Ovary (tissue), 9 donors: ENCODE data around the gene ERFL. TPM values are rescaled to one million over a fixed set of nuclear protein-coding genes. Genes with fewer than 3 reads are reported as not detected.

Experiments
- DNase-seq, 5 donors: peaks; one replicate each; pipeline ENCODE4 v3.0.0-alpha.2; 2019 to 2020
- H3K27ac ChIP-seq, 2 donors: fragments of 200-600 bp; one replicate each; pipeline versions ENCODE4 v1.5.1 to v1.8.0; 2019 to 2022
- H3K27me3 ChIP-seq: fragments of 200-600 bp; one replicate; pipeline ENCODE4 v1.8.0; 2022
- H3K36me3 ChIP-seq: fragments of 200-600 bp; sonication (generic); one replicate; pipeline ENCODE4 v1.5.1; 2019
- H3K4me1 ChIP-seq: one replicate; pipeline ENCODE4 v1.8.1; 2013; ENCODE audit warnings: mild to moderate bottlenecking, moderate library complexity; ENCODE audit not compliant: insufficient read depth
- H3K4me3 ChIP-seq: fragments of 200-600 bp; sonication (generic); one replicate; pipeline ENCODE4 v1.5.1; 2017
- H3K9me3 ChIP-seq, 2 donors: fragments of 200-600 bp in 1 of 2; sonication (generic) in 1 of 2; one replicate each; pipeline versions ENCODE4 v1.5.1 to v1.8.1; 2013 to 2019; ENCODE audit warnings: mild to moderate bottlenecking in 1 of 2, moderate library complexity in 1 of 2
- EP300 ChIP-seq: sonication (generic); formaldehyde crosslinking; IDR thresholded peaks from one replicate; pipeline ENCODE4 v1.6.1; 2017; ENCODE audit warnings: antibody characterized with exemption
- POLR2A ChIP-seq: fragments of 450-650 bp; IDR thresholded peaks from one replicate; pipeline ENCODE4 v1.6.1; 2017; ENCODE audit warnings: antibody characterized with exemption, mild to moderate bottlenecking, moderate library complexity
- WGBS, 3 donors: extraction: QIAGEN DNeasy Blood & Tissue Kit in 1 of 3; methylation state at CpG; one replicate each; pipeline versions ENCODE4 v1.1.5 to v1.1.7; 2013 to 2017; 5-methylcytosine and 5-hydroxymethylcytosine counted together
- intact Hi-C, 4 donors: fragments of 100-400 bp; cut with DNase I; formaldehyde crosslinking; loops; one replicate each; pipeline versions ENCODE4 v1.11.0 to v1.15.1; 2022 to 2023
- polyA plus RNA-seq, 2 donors: library from polyadenylated mRNA; stranded (reverse); fragments of 200-250 nt in 1 of 2; fragments of 350-450 nt in 1 of 2; fragmentation: Illumina TruSeq in 1 of 2; extraction: RNeasy Lipid Tissue Mini Kit (QIAGEN cat#74804) in 1 of 2; gene quantifications; one replicate each; pipeline ENCODE4 v1.2.3, GENCODE V29; 2013 to 2014
- total RNA-seq, 7 donors: library from RNA; depleted of rRNA in 2 of 7; stranded (reverse); fragments of >200 nt in 2 of 7; fragmentation: NEBNext Ultra II Directional in 3 of 7; extraction: Animal tissue kit (Norgen Biotek cat#: 25700) in 3 of 7; gene quantifications; one replicate each; pipeline versions ENCODE4 v1.1.0 to v1.2.4, GENCODE V29; 2016 to 2023
- TF ChIP-seq, protein P1 (sequence below), 3 donors: fragments of 450-650 bp in 2 of 3; fragments of 200-600 bp in 1 of 3; IDR thresholded peaks; one replicate each; pipeline versions ENCODE4 v1.5.1 to v1.8.0; 2016 to 2022; ENCODE audit warnings: antibody characterized with exemption in 3 of 3, mild to moderate bottlenecking in 1 of 3
- donor health status: DM: no; HTN: no; CAD: no; lungs with moderate emphysema.
- donor health status: DM: no; HTN: no; CAD: no.
- donor health status: Bipolar disorder and iron deficiency.
- donor health status: DM: yes; HTN: yes; CAD: no.
- donor health status: DM: no; HTN: no; CAD: no.
- donor health status: DM: yes; HTN: yes; CAD: no.

The ERFL gene
- total and polyA plus RNA-seq, 9 donors, result 0.11 to 1.3 (median 0.44) TPM; not detected in 1

DNA sequence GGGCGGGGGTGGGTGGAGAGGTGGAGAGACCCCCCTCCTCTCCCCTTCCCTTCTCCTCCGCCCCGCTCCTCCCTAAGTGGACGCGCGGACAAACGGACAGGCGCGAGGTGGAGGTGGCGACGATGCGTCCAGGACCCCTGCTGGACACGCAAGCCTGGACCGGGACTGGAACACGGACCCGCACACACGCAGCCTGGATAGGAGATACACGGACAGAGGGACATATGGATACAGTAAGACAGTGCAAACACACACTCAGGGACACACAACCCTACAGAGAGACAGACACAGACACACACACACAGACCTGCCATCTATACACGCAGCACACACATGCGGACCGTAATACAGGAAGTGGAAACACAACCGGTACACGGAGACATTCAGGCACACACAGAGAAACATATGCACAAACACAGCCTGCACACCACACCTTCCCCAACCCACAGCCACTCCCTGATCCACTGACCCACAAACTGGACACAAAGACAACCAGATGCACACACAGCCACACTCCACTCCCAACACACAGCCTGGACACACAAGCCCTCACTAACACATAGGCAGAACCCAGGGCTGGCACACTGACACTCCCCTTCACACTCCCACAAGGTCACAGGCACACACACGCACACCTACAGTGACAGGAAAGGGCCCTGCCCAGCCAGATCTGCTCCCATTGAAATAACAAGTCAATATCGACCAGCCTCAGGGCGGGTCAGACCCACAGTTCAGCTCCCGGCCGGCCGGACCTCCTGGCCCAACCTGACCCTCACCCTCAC is 696 bp upstream of the ERFL start:
- Histone ChIP-seq H3K4me1 (peaks cover 5% of the 10 kb centered on the region), H3K27me3 (no peaks in the 10 kb centered on the region), H3K27ac (no peak overlapping the region), H3K36me3 (no peaks in the 10 kb centered on the region), H3K9me3 (no peaks in the 10 kb centered on the region), H3K4me3 (peak overlapping the region; percentile 17)
- intact Hi-C loops, result no loop called here
- 4% methylated on average over 29 of the region's 29 CpGs for WGBS, 3 donors
- DNase-seq, result no peak
- TF ChIP-seq POLR2A, result no peak
- TF ChIP-seq, protein P1, sequence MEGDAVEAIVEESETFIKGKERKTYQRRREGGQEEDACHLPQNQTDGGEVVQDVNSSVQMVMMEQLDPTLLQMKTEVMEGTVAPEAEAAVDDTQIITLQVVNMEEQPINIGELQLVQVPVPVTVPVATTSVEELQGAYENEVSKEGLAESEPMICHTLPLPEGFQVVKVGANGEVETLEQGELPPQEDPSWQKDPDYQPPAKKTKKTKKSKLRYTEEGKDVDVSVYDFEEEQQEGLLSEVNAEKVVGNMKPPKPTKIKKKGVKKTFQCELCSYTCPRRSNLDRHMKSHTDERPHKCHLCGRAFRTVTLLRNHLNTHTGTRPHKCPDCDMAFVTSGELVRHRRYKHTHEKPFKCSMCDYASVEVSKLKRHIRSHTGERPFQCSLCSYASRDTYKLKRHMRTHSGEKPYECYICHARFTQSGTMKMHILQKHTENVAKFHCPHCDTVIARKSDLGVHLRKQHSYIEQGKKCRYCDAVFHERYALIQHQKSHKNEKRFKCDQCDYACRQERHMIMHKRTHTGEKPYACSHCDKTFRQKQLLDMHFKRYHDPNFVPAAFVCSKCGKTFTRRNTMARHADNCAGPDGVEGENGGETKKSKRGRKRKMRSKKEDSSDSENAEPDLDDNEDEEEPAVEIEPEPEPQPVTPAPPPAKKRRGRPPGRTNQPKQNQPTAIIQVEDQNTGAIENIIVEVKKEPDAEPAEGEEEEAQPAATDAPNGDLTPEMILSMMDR (IDR thresholded peaks at IDR 0.05), result no peak
- no peak for TF ChIP-seq EP300

DNA sequence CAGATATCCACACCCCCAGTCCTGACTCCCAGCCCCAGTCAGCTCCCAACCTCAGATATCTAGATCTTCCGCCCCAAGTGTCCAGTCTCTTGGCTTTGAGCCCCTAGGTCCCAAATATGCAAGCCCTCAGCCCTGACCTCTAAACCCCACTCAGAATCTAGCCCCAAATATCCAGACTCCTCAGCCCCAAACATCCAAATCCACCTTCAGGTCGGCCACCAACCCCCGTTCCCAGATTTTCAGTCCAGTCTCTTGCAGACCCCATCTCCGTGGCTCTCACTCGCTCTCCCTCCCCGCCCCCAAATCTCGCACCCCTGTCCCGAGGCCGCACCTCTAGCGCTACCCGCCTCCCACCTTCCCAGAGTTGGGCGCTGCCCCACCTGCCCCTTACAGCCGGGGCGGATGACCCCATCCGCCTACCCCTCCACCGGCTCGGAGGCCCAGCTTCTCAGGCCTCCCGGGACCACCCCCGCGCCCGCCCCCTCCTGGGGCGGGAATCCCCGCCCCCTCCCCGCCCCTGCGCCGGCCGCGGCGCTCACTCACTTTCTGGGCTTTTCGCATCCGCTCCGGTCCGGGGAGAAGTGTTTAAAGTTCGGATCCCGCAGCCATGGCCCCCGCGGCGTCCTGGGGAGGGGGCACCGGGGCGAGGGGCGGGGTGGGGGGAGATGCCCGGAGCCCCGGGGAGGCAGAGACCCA is 604 bp downstream of the ERFL start:
- no peak for DNase-seq
- 3 to 7% (median 5%) methylated on average over 43 of the region's 43 CpGs for WGBS, 3 donors
- intact Hi-C loops, result no loop called here
- Histone ChIP-seq H3K4me3 (no peak overlapping the region), H3K27me3 (no peaks in the 10 kb centered on the region), H3K27ac (no peak overlapping the region), H3K4me1 (peaks cover 5% of the 10 kb centered on the region), H3K36me3 (no peaks in the 10 kb centered on the region), H3K9me3 (no peaks in the 10 kb centered on the region)
- no peak for TF ChIP-seq POLR2A

DNA sequence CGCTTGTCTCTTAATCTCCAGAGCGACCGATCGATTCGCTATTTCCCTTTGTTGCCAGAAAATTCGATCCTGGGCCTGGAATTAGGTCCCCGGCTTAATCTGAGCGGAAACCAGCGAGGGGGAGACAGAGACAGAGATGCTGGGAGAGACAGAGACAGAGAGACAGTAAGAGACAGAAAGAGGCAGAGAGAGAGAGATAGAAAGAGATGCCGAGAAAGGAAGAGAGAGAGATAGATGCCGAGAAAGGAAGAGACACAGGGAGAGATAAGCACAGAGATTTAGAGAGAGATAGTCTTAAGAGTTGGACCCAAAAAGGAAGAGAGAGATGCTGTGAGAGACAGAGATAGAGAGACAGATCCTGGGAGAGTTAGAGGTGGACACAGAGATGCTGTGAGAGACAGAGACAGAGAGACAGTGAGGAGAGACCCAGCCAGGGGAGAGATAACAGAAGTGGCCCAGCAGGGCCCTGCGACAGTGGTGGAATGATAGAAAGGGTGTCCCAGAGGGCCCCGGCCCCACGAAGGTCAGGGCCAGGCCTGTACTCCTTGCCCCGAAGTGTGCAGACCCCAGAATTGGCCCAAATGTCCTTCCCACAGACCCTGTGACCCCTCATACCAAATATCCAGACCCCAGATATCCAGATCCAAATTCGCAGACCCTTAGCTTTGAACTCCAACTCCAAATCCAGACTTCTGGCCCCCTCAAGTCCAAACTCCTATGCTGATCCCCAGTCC is 1.3 kb downstream of the ERFL start:
- 52 to 58% (median 56%) methylated on average over 16 of the region's 16 CpGs for WGBS, 3 donors
- H3K27me3 ChIP-seq, result no peaks in the 10 kb centered on the region

DNA sequence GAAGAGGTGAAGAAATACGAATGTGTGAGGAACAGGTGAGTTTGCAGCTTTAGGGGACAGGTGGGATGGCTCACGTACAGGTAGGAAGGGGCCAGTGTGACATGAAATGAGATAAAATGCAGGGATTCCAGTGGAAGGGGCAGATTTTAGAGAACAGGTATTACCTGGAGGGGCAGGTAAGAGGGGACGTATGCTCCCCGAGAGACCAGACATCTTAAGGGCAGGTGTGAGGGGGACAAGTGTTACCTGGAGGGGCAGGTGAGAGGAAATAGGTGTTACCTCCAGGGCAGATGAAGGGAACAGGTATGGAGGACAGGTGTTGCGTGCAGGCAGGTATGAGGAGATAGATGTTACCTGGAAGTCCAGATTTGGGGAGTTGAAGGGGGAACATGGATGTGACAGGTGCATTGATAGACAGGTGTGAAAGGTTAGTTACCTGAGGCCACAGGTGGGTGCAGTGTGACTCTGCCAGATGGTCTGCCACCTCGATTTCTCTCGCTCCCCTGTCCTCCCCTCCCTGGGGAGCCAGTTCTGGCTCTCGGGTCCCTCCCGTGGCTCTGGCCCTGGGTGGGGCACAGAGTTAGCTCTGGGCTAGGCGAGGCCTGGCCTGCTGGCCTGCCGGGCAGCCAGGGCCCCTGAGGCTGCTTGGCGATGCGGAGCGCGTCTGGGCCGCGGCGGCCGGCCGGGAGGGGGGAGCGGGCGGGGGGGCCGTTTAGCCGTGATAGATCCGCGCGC is 2.1 kb downstream of the ERFL start:
- intact Hi-C loops, result no loop called here
- WGBS, 3 donors, result 26 to 41% (median 31%) methylated on average over 27 of the region's 27 CpGs
- no peaks in the 10 kb centered on the region for H3K9me3 ChIP-seq

More for the DNA sequence above, 1.3 kb downstream of the ERFL start:
- no peak for DNase-seq
- Histone ChIP-seq H3K4me1 (peaks cover 5% of the 10 kb centered on the region), H3K27ac (no peak overlapping the region), H3K36me3 (no peaks in the 10 kb centered on the region), H3K9me3 (no peaks in the 10 kb centered on the region), H3K4me3 (no peak overlapping the region)
- intact Hi-C loops, result no loop called here
- TF ChIP-seq, protein P1 (IDR thresholded peaks at IDR 0.05), result no peak
- TF ChIP-seq POLR2A (no peak), EP300 (no peak)

More for the DNA sequence above, 2.1 kb downstream of the ERFL start:
- H3K27ac ChIP-seq, result no peak overlapping the region
- TF ChIP-seq POLR2A (no peak), EP300 (no peak)
- TF ChIP-seq, protein P1 (IDR thresholded peaks at IDR 0.05), result no peak
- no peaks in the 10 kb centered on the region for H3K27me3 ChIP-seq
- H3K4me1 ChIP-seq, result peaks cover 5% of the 10 kb centered on the region
- H3K4me3 ChIP-seq, result no peak overlapping the region
- no peaks in the 10 kb centered on the region for H3K36me3 ChIP-seq
- DNase-seq, result no peak
